ENCODE measurements around the gene CREB3L2. TPM values are rescaled to one million over a fixed set of nuclear protein-coding genes. Genes with fewer than 3 reads are reported as not detected.

CREB3L2 gene
- total and polyA plus RNA-seq, 2 of the 13 experiments (the other 11 are each of a cell fraction or from before 2014, with no cell fraction given), result 22.1 to 41.1 TPM

DNA sequence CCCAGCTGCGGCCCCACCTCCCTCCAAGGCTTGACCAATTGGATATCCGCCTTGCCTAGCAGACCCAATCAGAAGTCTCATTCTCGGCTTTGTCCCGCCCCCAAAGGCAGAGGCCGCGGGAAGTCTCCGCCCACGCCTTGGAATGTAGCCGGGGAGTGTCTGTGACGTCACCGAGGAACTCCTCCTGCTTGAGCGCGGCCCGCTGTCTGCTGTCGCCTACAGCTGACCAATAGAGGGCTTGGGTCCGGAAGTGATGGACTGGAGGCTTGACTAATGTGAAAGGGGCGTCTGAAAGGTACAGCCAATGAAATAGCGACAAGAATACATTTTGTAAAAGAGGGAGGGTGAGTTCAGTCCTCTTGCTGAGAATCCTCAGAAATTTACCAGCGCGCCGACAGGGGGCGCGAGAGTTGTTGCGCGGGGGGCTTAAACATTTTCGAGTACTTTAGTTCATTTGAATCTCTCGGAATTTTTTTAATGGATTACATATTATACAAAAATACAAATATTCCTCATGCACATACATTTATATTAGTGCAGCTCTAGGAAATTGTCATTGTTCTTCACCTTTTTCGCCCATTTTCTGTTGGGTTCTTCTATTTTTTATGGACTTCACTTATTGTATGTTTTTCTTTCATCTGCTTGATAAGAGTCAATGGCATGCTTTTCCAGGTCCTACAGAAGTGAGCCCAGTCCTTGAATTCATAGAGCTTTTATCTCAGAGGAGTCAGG, 376 bp upstream of the CREB3L2 start (continued):
- TF ChIP-seq, protein P1, sequence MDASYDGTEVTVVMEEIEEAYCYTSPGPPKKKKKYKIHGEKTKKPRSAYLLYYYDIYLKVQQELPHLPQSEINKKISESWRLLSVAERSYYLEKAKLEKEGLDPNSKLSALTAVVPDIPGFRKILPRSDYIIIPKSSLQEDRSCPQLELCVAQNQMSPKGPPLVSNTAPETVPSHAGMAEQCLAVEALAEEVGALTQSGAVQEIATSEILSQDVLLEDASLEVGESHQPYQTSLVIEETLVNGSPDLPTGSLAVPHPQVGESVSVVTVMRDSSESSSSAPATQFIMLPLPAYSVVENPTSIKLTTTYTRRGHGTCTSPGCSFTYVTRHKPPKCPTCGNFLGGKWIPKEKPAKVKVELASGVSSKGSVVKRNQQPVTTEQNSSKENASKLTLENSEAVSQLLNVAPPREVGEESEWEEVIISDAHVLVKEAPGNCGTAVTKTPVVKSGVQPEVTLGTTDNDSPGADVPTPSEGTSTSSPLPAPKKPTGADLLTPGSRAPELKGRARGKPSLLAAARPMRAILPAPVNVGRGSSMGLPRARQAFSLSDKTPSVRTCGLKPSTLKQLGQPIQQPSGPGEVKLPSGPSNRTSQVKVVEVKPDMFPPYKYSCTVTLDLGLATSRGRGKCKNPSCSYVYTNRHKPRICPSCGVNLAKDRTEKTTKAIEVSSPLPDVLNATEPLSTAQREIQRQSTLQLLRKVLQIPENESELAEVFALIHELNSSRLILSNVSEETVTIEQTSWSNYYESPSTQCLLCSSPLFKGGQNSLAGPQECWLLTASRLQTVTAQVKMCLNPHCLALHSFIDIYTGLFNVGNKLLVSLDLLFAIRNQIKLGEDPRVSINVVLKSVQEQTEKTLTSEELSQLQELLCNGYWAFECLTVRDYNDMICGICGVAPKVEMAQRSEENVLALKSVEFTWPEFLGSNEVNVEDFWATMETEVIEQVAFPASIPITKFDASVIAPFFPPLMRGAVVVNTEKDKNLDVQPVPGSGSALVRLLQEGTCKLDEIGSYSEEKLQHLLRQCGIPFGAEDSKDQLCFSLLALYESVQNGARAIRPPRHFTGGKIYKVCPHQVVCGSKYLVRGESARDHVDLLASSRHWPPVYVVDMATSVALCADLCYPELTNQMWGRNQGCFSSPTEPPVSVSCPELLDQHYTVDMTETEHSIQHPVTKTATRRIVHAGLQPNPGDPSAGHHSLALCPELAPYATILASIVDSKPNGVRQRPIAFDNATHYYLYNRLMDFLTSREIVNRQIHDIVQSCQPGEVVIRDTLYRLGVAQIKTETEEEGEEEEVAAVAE (CRISPR knock-in tag; IDR thresholded peaks at IDR 0.05; ENCODE audit: borderline replicate concordance), result 0 out of 2 replicates have a peak, but pooled peaks have one; percentile 4
- peak in 1 of 2 experiments; percentile 43; a peak in 2 of 4 replicates for TF ChIP-seq KLF16 (CRISPR knock-in tag; IDR thresholded peaks at IDR 0.05)
- TF ChIP-seq PHF8 (CRISPR knock-in tag; IDR thresholded peaks at IDR 0.05), result no peak; the same call in 1 of the 2 replicates
- TF ChIP-seq CREB1 (IDR thresholded peaks at IDR 0.05), result peak; percentile 100
- TF ChIP-seq CREB1 (CRISPR knock-in tag; IDR thresholded peaks at IDR 0.05), result peak; percentile 97
- TF ChIP-seq NFYC (CRISPR knock-in tag; IDR thresholded peaks at IDR 0.05), result peak; percentile 96
- TF ChIP-seq KAT2B (IDR thresholded peaks at IDR 0.05; ENCODE audit: borderline replicate concordance, low read depth, low read length), result no peak
- peak; percentile 42; the same call in 1 of the 2 replicates for TF ChIP-seq ZNF747 (CRISPR knock-in tag; IDR thresholded peaks at IDR 0.05; ENCODE audit: borderline replicate concordance)
- peak; percentile 67 for TF ChIP-seq SP4 (CRISPR knock-in tag; IDR thresholded peaks at IDR 0.05)
- TF ChIP-seq MAFF (IDR thresholded peaks at IDR 0.05; ENCODE audit: low read depth, low read length), result no peak
- TF ChIP-seq ZNF562 (CRISPR knock-in tag; IDR thresholded peaks at IDR 0.05; ENCODE audit: borderline replicate concordance), result no peak
- peak; percentile 61; the same call in 1 of the 2 replicates for TF ChIP-seq ELF1 (CRISPR knock-in tag; IDR thresholded peaks at IDR 0.05)
- TF ChIP-seq, protein P2, sequence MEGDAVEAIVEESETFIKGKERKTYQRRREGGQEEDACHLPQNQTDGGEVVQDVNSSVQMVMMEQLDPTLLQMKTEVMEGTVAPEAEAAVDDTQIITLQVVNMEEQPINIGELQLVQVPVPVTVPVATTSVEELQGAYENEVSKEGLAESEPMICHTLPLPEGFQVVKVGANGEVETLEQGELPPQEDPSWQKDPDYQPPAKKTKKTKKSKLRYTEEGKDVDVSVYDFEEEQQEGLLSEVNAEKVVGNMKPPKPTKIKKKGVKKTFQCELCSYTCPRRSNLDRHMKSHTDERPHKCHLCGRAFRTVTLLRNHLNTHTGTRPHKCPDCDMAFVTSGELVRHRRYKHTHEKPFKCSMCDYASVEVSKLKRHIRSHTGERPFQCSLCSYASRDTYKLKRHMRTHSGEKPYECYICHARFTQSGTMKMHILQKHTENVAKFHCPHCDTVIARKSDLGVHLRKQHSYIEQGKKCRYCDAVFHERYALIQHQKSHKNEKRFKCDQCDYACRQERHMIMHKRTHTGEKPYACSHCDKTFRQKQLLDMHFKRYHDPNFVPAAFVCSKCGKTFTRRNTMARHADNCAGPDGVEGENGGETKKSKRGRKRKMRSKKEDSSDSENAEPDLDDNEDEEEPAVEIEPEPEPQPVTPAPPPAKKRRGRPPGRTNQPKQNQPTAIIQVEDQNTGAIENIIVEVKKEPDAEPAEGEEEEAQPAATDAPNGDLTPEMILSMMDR (CRISPR knock-in tag; IDR thresholded peaks at IDR 0.05), result peak; percentile 73
- peak in 1 of 2 experiments; percentile 39; a peak in 2 of 4 replicates for TF ChIP-seq EP300 (IDR thresholded peaks at IDR 0.05; ENCODE audit: low read depth in 2 of 2, low read length in 2 of 2)
- no peak for TF ChIP-seq EP300 (CRISPR knock-in tag; IDR thresholded peaks at IDR 0.05; ENCODE audit: borderline replicate concordance)
- no peak for TF ChIP-seq NFIB (CRISPR knock-in tag; IDR thresholded peaks at IDR 0.05; ENCODE audit: borderline replicate concordance)
- no peak for TF ChIP-seq ZNF720 (CRISPR knock-in tag; IDR thresholded peaks at IDR 0.05)
- TF ChIP-seq, protein P3, sequence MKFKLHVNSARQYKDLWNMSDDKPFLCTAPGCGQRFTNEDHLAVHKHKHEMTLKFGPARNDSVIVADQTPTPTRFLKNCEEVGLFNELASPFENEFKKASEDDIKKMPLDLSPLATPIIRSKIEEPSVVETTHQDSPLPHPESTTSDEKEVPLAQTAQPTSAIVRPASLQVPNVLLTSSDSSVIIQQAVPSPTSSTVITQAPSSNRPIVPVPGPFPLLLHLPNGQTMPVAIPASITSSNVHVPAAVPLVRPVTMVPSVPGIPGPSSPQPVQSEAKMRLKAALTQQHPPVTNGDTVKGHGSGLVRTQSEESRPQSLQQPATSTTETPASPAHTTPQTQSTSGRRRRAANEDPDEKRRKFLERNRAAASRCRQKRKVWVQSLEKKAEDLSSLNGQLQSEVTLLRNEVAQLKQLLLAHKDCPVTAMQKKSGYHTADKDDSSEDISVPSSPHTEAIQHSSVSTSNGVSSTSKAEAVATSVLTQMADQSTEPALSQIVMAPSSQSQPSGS (CRISPR knock-in tag; IDR thresholded peaks at IDR 0.05), result peak; percentile 88
- peak; percentile 21; the same call in 1 of the 2 replicates for TF ChIP-seq DMAP1 (CRISPR knock-in tag; IDR thresholded peaks at IDR 0.05)
- TF ChIP-seq MEF2D (CRISPR knock-in tag; IDR thresholded peaks at IDR 0.05), result peak; percentile 6; the same call in 1 of the 2 replicates
- TF ChIP-seq ZNF143 (CRISPR knock-in tag; IDR thresholded peaks at IDR 0.05), result no peak
- TF ChIP-seq XBP1 (CRISPR knock-in tag; IDR thresholded peaks at IDR 0.05), result peak; percentile 99
- peak; percentile 32; the same call in 1 of the 2 replicates for TF ChIP-seq ZSCAN9 (CRISPR knock-in tag; IDR thresholded peaks at IDR 0.05; ENCODE audit: borderline replicate concordance)
- no peak for TF ChIP-seq ADNP (CRISPR knock-in tag; IDR thresholded peaks at IDR 0.05)
